ENCODE measurements around the gene SENP6.

The SENP6 gene

GRCh38 chr6:75748743-75749538 is 147.3 kb downstream of the SENP6 start, which contains the start of gene MYO6:
TSS of gene MYO6 (plus strand) at chr6:75749239. CDS start at chr6:75817548, 68,309 bp downstream.
- peak; percentile 47 for DNase-seq

- no peak for DNase-seq
These were observed 149.8 kb downstream of the SENP6 start for GRCh38 chr6:75751443-75751842.

GRCh38 chr6:75752365-75752764 is 150.7 kb downstream of the SENP6 start:
- no peak for DNase-seq

- no peak for DNase-seq
These were observed 154.0 kb downstream of the SENP6 start for GRCh38 chr6:75755704-75756103.

- no peak for DNase-seq
These were observed 155.6 kb downstream of the SENP6 start for GRCh38 chr6:75757295-75757694.

- DNase-seq, result no peak
These were observed 156.4 kb downstream of the SENP6 start for GRCh38 chr6:75758061-75758460.

GRCh38 chr6:75759207-75759606 is 157.5 kb downstream of the SENP6 start:
- DNase-seq, result no peak

GRCh38 chr6:75760320-75760719 is 158.6 kb downstream of the SENP6 start:
- DNase-seq, result no peak

GRCh38 chr6:75761489-75761888 is 159.8 kb downstream of the SENP6 start:
- no peak for DNase-seq

- DNase-seq, result no peak
These were observed 160.4 kb downstream of the SENP6 start for GRCh38 chr6:75762063-75762462.

- DNase-seq, result no peak
These were observed 164.7 kb downstream of the SENP6 start for GRCh38 chr6:75766387-75766786.
